ENCODE data around the gene RERE. TPM values are rescaled to one million over a fixed set of nuclear protein-coding genes. Genes with fewer than 3 reads are reported as not detected.

Gene RERE
- total RNA-seq, 1 donor from 2014 or later = 64.6 TPM

- no peaks in the 10 kb centered on the region for H3K9me3 ChIP-seq
- peaks cover 0 to 8% of the 10 kb centered on the region in 2 donors for H3K36me3 ChIP-seq
- H3K27me3 ChIP-seq = no peaks in the 10 kb centered on the region
- DNase-seq (ENCODE audit: low spot score in 2 of 2) = peak; percentile 25 to 78
- H3K4me1 ChIP-seq = peaks cover 5 to 27% of the 10 kb centered on the region in 2 donors
- intact Hi-C loops (cut with DNase I) = loop anchor here (5.0 kb wide), 3 partner anchors 38 to 103 kb away; no protein-coding TSS in a partner anchor
- TF ChIP-seq CTCF (IDR thresholded peaks at IDR 0.05) = no peak
- H3K27ac ChIP-seq = peak overlapping the region; percentile 96 to 99
- peak overlapping the region; percentile 66 to 97 for H3K4me3 ChIP-seq
These were observed 392.8 kb downstream of the RERE start for GRCh38 chr1:8424539-8425116.

- Histone ChIP-seq H3K9me3 (no peaks in the 10 kb centered on the region), H3K4me3 (peak overlapping the region; percentile 66 to 97), H3K27me3 (no peaks in the 10 kb centered on the region), H3K27ac (peak overlapping the region; percentile 96 to 99), H3K4me1 (peaks cover 6 to 32% of the 10 kb centered on the region in 2 donors), H3K36me3 (peaks cover 0 to 8% of the 10 kb centered on the region in 2 donors)
- peak in 1 of 2 donors; percentile 83 for DNase-seq (ENCODE audit: low spot score in 2 of 2)
- intact Hi-C loops (cut with DNase I) = loop anchor here (2.0 to 5.0 kb wide), 3 partner anchors 52 to 279 kb away; no protein-coding TSS in a partner anchor
- peak in 1 of 3 experiments; percentile 6 for TF ChIP-seq CTCF (IDR thresholded peaks at IDR 0.05)
These were observed 393.5 kb downstream of the RERE start for GRCh38 chr1:8423692-8424538.

- intact Hi-C loops (cut with DNase I) = loop anchor here (2.0 to 5.0 kb wide), 3 partner anchors 51 to 280 kb away; no protein-coding TSS in a partner anchor
- no peak for DNase-seq (ENCODE audit: low spot score in 2 of 2)
- Histone ChIP-seq H3K27ac (peak overlapping the region; percentile 96 to 99), H3K27me3 (no peaks in the 10 kb centered on the region), H3K4me3 (peak overlapping the region; percentile 66 to 97), H3K36me3 (peaks cover 1 to 8% of the 10 kb centered on the region in 2 donors), H3K4me1 (peaks cover 8 to 32% of the 10 kb centered on the region in 2 donors), H3K9me3 (no peaks in the 10 kb centered on the region)
- TF ChIP-seq CTCF (IDR thresholded peaks at IDR 0.05) = no peak
These were observed 394.2 kb downstream of the RERE start for GRCh38 chr1:8423269-8423691.

- peak overlapping the region; percentile 96 to 99 for H3K27ac ChIP-seq
- H3K36me3 ChIP-seq = peaks cover 7 to 8% of the 10 kb centered on the region in 2 donors
- H3K27me3 ChIP-seq = no peaks in the 10 kb centered on the region
- intact Hi-C loops (cut with DNase I) = loop anchor here (1.0 to 5.0 kb wide), 4 partner anchors 10 to 280 kb away; no protein-coding TSS in a partner anchor
- H3K4me3 ChIP-seq = peak overlapping the region; percentile 66 to 97
- TF ChIP-seq CTCF (IDR thresholded peaks at IDR 0.05) = no peak
- H3K4me1 ChIP-seq = peaks cover 11 to 31% of the 10 kb centered on the region in 2 donors
- H3K9me3 ChIP-seq = no peaks in the 10 kb centered on the region
- DNase-seq (ENCODE audit: low spot score in 2 of 2) = no peak
These were observed 394.8 kb downstream of the RERE start for GRCh38 chr1:8422510-8423268.

- no peak for DNase-seq (ENCODE audit: low spot score in 2 of 2)
- H3K4me1 ChIP-seq = peaks cover 11 to 37% of the 10 kb centered on the region in 2 donors
- peaks cover 8 to 9% of the 10 kb centered on the region in 2 donors for H3K36me3 ChIP-seq
- peak overlapping the region; percentile 96 to 99 for H3K27ac ChIP-seq
- no peaks in the 10 kb centered on the region for H3K27me3 ChIP-seq
- TF ChIP-seq CTCF (IDR thresholded peaks at IDR 0.05) = no peak
- peak overlapping the region; percentile 66 to 97 for H3K4me3 ChIP-seq
- intact Hi-C loops (cut with DNase I) = loop anchor here (1.0 to 5.0 kb wide), 4 partner anchors 9 to 281 kb away; no protein-coding TSS in a partner anchor
- no peaks in the 10 kb centered on the region for H3K9me3 ChIP-seq
These were observed 395.7 kb downstream of the RERE start for GRCh38 chr1:8421721-8422120.
